ENCODE data around the gene TMEM213.

TMEM213 gene

GRCh38 chr7:138770904-138771303 is 26.9 kb upstream of the TMEM213 start:
- no peak for DNase-seq (ENCODE audit: low read depth in 2 of 2)
- no peak for TF ChIP-seq CTCF (IDR thresholded peaks at IDR 0.05; ENCODE audit: low read depth, low read length)

GRCh38 chr7:138773176-138773575 is 24.6 kb upstream of the TMEM213 start:
- no peak for TF ChIP-seq CTCF (IDR thresholded peaks at IDR 0.05; ENCODE audit: low read depth, low read length)

More at GRCh38 chr7:138770904-138771303, 26.9 kb upstream of the TMEM213 start:
- H3K4me3 ChIP-seq (replicated peaks in 1 of 2; ENCODE audit: low read depth in 2 of 2, low read length in 2 of 2): no peak overlapping the region

GRCh38 chr7:138773817-138774216 is 24.0 kb upstream of the TMEM213 start:
- TF ChIP-seq CTCF (IDR thresholded peaks at IDR 0.05; ENCODE audit: low read depth, low read length): no peak

More at GRCh38 chr7:138773176-138773575, 24.6 kb upstream of the TMEM213 start:
- no peak for DNase-seq (ENCODE audit: low read depth in 2 of 2)
- H3K4me3 ChIP-seq (replicated peaks in 1 of 2; ENCODE audit: low read depth in 2 of 2, low read length in 2 of 2): no peak overlapping the region

GRCh38 chr7:138776166-138776833 is 21.5 kb upstream of the TMEM213 start:
- TF ChIP-seq CTCF (IDR thresholded peaks at IDR 0.05; ENCODE audit: low read depth, low read length): no peak
- H3K4me3 ChIP-seq (replicated peaks in 1 of 2; ENCODE audit: low read depth in 2 of 2, low read length in 2 of 2): no peak overlapping the region
- DNase-seq (ENCODE audit: low read depth in 2 of 2): no peak

More at GRCh38 chr7:138773817-138774216, 24.0 kb upstream of the TMEM213 start:
- H3K4me3 ChIP-seq (replicated peaks in 1 of 2; ENCODE audit: low read depth in 2 of 2, low read length in 2 of 2): no peak overlapping the region
- no peak for DNase-seq (ENCODE audit: low read depth in 2 of 2)

- DNase-seq (ENCODE audit: low read depth in 2 of 2): no peak
- no peak overlapping the region for H3K4me3 ChIP-seq (replicated peaks in 1 of 2; ENCODE audit: low read depth in 2 of 2, low read length in 2 of 2)
- TF ChIP-seq CTCF (IDR thresholded peaks at IDR 0.05; ENCODE audit: low read depth, low read length): no peak
These were observed 16.8 kb upstream of the TMEM213 start for GRCh38 chr7:138781004-138781403.

- no peak for DNase-seq (ENCODE audit: low read depth in 2 of 2)
- TF ChIP-seq CTCF (IDR thresholded peaks at IDR 0.05; ENCODE audit: low read depth, low read length): no peak
- no peak overlapping the region for H3K4me3 ChIP-seq (replicated peaks in 1 of 2; ENCODE audit: low read depth in 2 of 2, low read length in 2 of 2)
These were observed 13.1 kb upstream of the TMEM213 start for GRCh38 chr7:138784692-138785091.
